NK-92 treated with Interleukin-12 subunit alpha and Interleukin-12 subunit beta, amount 100 ng/mL, for 24 hours (cell line): ENCODE results near the gene AOAH.
A peak's percentile ranks its signal among the peaks of the same experiment; 100 is the strongest.

Experiments
- DNase-seq: peaks from one replicate; lab custom pipeline; 2025; lab: John Stamatoyannopoulos, UW

Gene AOAH

GRCh38 chr7:36690514-36691187, 33.6 kb downstream of the AOAH start:
- DNase-seq: no peak

- no peak for DNase-seq
These were observed 34.3 kb downstream of the AOAH start for GRCh38 chr7:36690041-36690440.

GRCh38 chr7:36686499-36686898, 37.8 kb downstream of the AOAH start:
- peak; percentile 45 for DNase-seq

GRCh38 chr7:36684954-36685353, 39.3 kb downstream of the AOAH start:
- no peak for DNase-seq

- no peak for DNase-seq
These were observed 40.5 kb downstream of the AOAH start for GRCh38 chr7:36683695-36684357.

- no peak for DNase-seq
These were observed 41.2 kb downstream of the AOAH start for GRCh38 chr7:36683111-36683510.

GRCh38 chr7:36682102-36682501, 42.2 kb downstream of the AOAH start:
- DNase-seq: no peak

- DNase-seq: no peak
These were observed 46.4 kb downstream of the AOAH start for GRCh38 chr7:36677769-36678437.

- DNase-seq: no peak
These were observed 50.6 kb downstream of the AOAH start for GRCh38 chr7:36673703-36674102.

- DNase-seq: no peak
These were observed 52.9 kb downstream of the AOAH start for GRCh38 chr7:36671432-36671829.

GRCh38 chr7:36670585-36671431, 53.5 kb downstream of the AOAH start:
- DNase-seq: no peak

- no peak for DNase-seq
These were observed 55.5 kb downstream of the AOAH start for GRCh38 chr7:36668750-36669149.

GRCh38 chr7:36668080-36668479, 56.2 kb downstream of the AOAH start:
- DNase-seq: no peak

GRCh38 chr7:36667007-36667745, 57.1 kb downstream of the AOAH start:
- no peak for DNase-seq

GRCh38 chr7:36663481-36663880, 60.8 kb downstream of the AOAH start:
- DNase-seq: no peak

- DNase-seq: no peak
These were observed 63.0 kb downstream of the AOAH start for GRCh38 chr7:36661135-36661840.

GRCh38 chr7:36659638-36660341, 64.5 kb downstream of the AOAH start:
- DNase-seq: no peak

GRCh38 chr7:36659172-36659516, 65.2 kb downstream of the AOAH start:
- DNase-seq: no peak

GRCh38 chr7:36658335-36659171, 65.7 kb downstream of the AOAH start:
- DNase-seq: no peak
